ENCODE results near the gene MAP3K4.

DNA sequence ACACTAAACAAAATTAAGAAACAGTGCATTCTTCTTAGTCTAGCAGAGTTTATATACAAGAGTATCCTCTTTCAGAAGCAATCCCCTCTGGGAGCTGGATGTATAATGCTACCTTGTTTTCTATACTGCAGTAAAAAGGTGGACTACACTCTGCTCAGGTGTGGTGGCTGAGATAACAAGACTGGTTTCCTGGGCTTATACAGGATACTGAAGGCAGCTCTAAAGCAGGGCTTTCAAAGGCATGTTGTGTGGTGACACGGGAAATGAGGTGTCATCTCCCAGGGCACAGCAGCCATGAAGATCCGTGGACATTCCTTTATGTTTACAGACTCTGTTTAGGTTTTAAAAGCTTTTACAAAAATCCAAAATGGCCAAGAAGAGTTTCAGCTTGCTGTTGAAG, 136.7 kb downstream of the MAP3K4 start:
- no peak for TF ChIP-seq POLR2A (IDR thresholded peaks at IDR 0.05; ENCODE audit: low read depth, low read length)
- TF ChIP-seq POLR2AphosphoS5 (IDR thresholded peaks at IDR 0.05; ENCODE audit: low read depth, low read length) = no peak
- no peak for TF ChIP-seq TAF1 (IDR thresholded peaks at IDR 0.05; ENCODE audit: low read depth, low read length)
- TF ChIP-seq SPI1 (IDR thresholded peaks at IDR 0.05; ENCODE audit: low read depth, low read length) = no peak
- TF ChIP-seq PAX5 (IDR thresholded peaks at IDR 0.05; ENCODE audit: insufficient read depth, low read length, severe bottlenecking) = no peak
- no peak for TF ChIP-seq POU2F2 (IDR thresholded peaks at IDR 0.05; ENCODE audit: low read depth, low read length)
